SK-N-SH treated with all-trans-retinoic acid at 6 μM for 48 hours (cell line): ENCODE data around the gene EIF5.

Experiments
- ATAC-seq: fragments of 200-7000 bp; cut with Tn5 transposase; 3 replicates; pipeline ENCODE4 v1.9.1; 2020; ENCODE audit warnings: mild to moderate bottlenecking, moderate library complexity
- ARNTL ChIP-seq: fragments of 450-650 bp; formaldehyde crosslinking; IDR thresholded peaks from 2 replicates; pipeline ENCODE4 v1.5.0; 2020; ENCODE audit warnings: low read depth, mild to moderate bottlenecking, moderate library complexity, borderline replicate concordance
- BACH2 ChIP-seq: fragments of 250-450 bp; sonication (Bioruptor Pico); IDR thresholded peaks from 2 replicates; pipeline ENCODE4 v1.9.0; 2021; ENCODE audit warnings: mild to moderate bottlenecking, borderline replicate concordance
- CREB5 ChIP-seq: fragments of 250-450 bp; sonication (Bioruptor Pico); IDR thresholded peaks from 2 replicates; pipeline ENCODE4 v1.5.1; 2020; ENCODE audit warnings: low read depth, mild to moderate bottlenecking, moderate library complexity
- ESRRG ChIP-seq: fragments of 250-450 bp; sonication (Bioruptor Pico); IDR thresholded peaks from 2 replicates; pipeline ENCODE4 v1.6.1; 2021; ENCODE audit warnings: mild to moderate bottlenecking
- GLIS3 ChIP-seq: fragments of 250-450 bp; sonication (Bioruptor Pico); IDR thresholded peaks from 2 replicates; pipeline ENCODE4 v1.5.0; 2020; ENCODE audit warnings: mild to moderate bottlenecking, moderate library complexity
- ISL1 ChIP-seq: fragments of 250-450 bp; sonication (Bioruptor Pico); IDR thresholded peaks from 2 replicates; pipeline ENCODE4 v2.1.2; 2022; ENCODE audit warnings: mild to moderate bottlenecking, moderate library complexity
- OSR1 ChIP-seq: fragments of 250-450 bp; sonication (Bioruptor Pico); IDR thresholded peaks from 2 replicates; pipeline ENCODE4 v1.8.0; 2022; ENCODE audit warnings: moderate library complexity, mild to moderate bottlenecking, inconsistent platforms
- PPARA ChIP-seq: fragments of 250-450 bp; sonication (Bioruptor Pico); IDR thresholded peaks from 2 replicates; pipeline ENCODE4 v1.5.0; 2020; ENCODE audit warnings: mild to moderate bottlenecking, borderline replicate concordance
- RARB ChIP-seq: fragments of 250-450 bp; sonication (Bioruptor Pico); IDR thresholded peaks from 2 replicates; pipeline ENCODE4 v1.8.0; 2021; ENCODE audit warnings: mild to moderate bottlenecking, moderate library complexity
- SNAI2 ChIP-seq: fragments of 250-450 bp; sonication (Bioruptor Pico); IDR thresholded peaks from 2 replicates; pipeline ENCODE4 v1.5.0; 2020; ENCODE audit warnings: mild to moderate bottlenecking, moderate library complexity
- TCF4 ChIP-seq: fragments of 250-450 bp; sonication (Bioruptor Pico); IDR thresholded peaks from 2 replicates; pipeline ENCODE4 v1.8.0; 2021; ENCODE audit warnings: mild to moderate bottlenecking, moderate library complexity, borderline replicate concordance
- TOX ChIP-seq: fragments of 250-450 bp; sonication (Bioruptor Pico); IDR thresholded peaks from 2 replicates; pipeline ENCODE4 v1.8.0; 2021; ENCODE audit warnings: mild to moderate bottlenecking, moderate library complexity, borderline replicate concordance
- ZC3H10 ChIP-seq: fragments of 250-450 bp; sonication (Bioruptor Pico); IDR thresholded peaks from 2 replicates; pipeline ENCODE4 v1.5.1; 2021; ENCODE audit warnings: mild to moderate bottlenecking, moderate library complexity
- ZFP30 ChIP-seq: fragments of 450-650 bp; formaldehyde crosslinking; IDR thresholded peaks from 2 replicates; pipeline ENCODE4 v1.5.0; 2022; ENCODE audit warnings: mild to moderate bottlenecking, moderate library complexity
- ZNF565 ChIP-seq: fragments of 450-650 bp; formaldehyde crosslinking; conservative IDR thresholded peaks from 2 replicates; pipeline ENCODE4 v1.5.0; 2020; ENCODE audit warnings: low read depth, mild to moderate bottlenecking, moderate library complexity
- ZNF70 ChIP-seq: fragments of 450-650 bp; formaldehyde crosslinking; IDR thresholded peaks from 2 replicates; pipeline ENCODE4 v1.5.0; 2020; ENCODE audit warnings: mild to moderate bottlenecking, moderate library complexity
- ZNF8 ChIP-seq: fragments of 450-650 bp; formaldehyde crosslinking; IDR thresholded peaks from 2 replicates; pipeline ENCODE4 v1.5.0; 2020; ENCODE audit warnings: mild to moderate bottlenecking, moderate library complexity
- TF ChIP-seq, protein P1 (sequence below): fragments of 250-450 bp; sonication (Bioruptor Pico); IDR thresholded peaks from 2 replicates; pipeline ENCODE4 v1.5.0; 2020; ENCODE audit warnings: mild to moderate bottlenecking, moderate library complexity
- TF ChIP-seq, protein P2 (sequence below): fragments of 250-450 bp; sonication (Bioruptor Pico); IDR thresholded peaks from 2 replicates; pipeline ENCODE4 v1.5.1; 2021; ENCODE audit warnings: mild to moderate bottlenecking, moderate library complexity

The EIF5 gene

GRCh38 chr14:103301512-103302354, 32.3 kb upstream of the EIF5 start:
- TF ChIP-seq TOX (CRISPR knock-in tag) (no peak), ESRRG (CRISPR knock-in tag) (no peak), PPARA (no peak)
- TF ChIP-seq, protein P1, sequence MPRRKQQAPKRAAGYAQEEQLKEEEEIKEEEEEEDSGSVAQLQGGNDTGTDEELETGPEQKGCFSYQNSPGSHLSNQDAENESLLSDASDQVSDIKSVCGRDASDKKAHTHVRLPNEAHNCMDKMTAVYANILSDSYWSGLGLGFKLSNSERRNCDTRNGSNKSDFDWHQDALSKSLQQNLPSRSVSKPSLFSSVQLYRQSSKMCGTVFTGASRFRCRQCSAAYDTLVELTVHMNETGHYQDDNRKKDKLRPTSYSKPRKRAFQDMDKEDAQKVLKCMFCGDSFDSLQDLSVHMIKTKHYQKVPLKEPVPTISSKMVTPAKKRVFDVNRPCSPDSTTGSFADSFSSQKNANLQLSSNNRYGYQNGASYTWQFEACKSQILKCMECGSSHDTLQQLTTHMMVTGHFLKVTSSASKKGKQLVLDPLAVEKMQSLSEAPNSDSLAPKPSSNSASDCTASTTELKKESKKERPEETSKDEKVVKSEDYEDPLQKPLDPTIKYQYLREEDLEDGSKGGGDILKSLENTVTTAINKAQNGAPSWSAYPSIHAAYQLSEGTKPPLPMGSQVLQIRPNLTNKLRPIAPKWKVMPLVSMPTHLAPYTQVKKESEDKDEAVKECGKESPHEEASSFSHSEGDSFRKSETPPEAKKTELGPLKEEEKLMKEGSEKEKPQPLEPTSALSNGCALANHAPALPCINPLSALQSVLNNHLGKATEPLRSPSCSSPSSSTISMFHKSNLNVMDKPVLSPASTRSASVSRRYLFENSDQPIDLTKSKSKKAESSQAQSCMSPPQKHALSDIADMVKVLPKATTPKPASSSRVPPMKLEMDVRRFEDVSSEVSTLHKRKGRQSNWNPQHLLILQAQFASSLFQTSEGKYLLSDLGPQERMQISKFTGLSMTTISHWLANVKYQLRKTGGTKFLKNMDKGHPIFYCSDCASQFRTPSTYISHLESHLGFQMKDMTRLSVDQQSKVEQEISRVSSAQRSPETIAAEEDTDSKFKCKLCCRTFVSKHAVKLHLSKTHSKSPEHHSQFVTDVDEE, result no peak
- TF ChIP-seq, all 23 proteins: peak for 0
- no peak for ATAC-seq

- no peak for TF ChIP-seq ZNF565 (CRISPR knock-in tag)
- TF ChIP-seq ESRRG (CRISPR knock-in tag), result no peak
- no peak for TF ChIP-seq RARB (CRISPR knock-in tag)
- no peak for TF ChIP-seq ZNF8 (CRISPR knock-in tag)
- no peak for TF ChIP-seq TOX (CRISPR knock-in tag)
- no peak for ATAC-seq
Observed at GRCh38 chr14:103302966-103303365, 31.1 kb upstream of the EIF5 start.

- no peak for TF ChIP-seq ARNTL (CRISPR knock-in tag)
- TF ChIP-seq SNAI2, result no peak
- no peak for TF ChIP-seq OSR1 (CRISPR knock-in tag)
- no peak for TF ChIP-seq ZFP30 (CRISPR knock-in tag)
- TF ChIP-seq, protein P1, result no peak
- no peak for TF ChIP-seq ZNF565 (CRISPR knock-in tag)
- no peak for TF ChIP-seq ISL1
- no peak for TF ChIP-seq ZNF70
- no peak for TF ChIP-seq BACH2 (CRISPR knock-in tag)
- no peak for TF ChIP-seq ZC3H10
- no peak for TF ChIP-seq ESRRG (CRISPR knock-in tag)
- no peak for ATAC-seq
Observed at GRCh38 chr14:103304706-103305105, 29.3 kb upstream of the EIF5 start.

DNA sequence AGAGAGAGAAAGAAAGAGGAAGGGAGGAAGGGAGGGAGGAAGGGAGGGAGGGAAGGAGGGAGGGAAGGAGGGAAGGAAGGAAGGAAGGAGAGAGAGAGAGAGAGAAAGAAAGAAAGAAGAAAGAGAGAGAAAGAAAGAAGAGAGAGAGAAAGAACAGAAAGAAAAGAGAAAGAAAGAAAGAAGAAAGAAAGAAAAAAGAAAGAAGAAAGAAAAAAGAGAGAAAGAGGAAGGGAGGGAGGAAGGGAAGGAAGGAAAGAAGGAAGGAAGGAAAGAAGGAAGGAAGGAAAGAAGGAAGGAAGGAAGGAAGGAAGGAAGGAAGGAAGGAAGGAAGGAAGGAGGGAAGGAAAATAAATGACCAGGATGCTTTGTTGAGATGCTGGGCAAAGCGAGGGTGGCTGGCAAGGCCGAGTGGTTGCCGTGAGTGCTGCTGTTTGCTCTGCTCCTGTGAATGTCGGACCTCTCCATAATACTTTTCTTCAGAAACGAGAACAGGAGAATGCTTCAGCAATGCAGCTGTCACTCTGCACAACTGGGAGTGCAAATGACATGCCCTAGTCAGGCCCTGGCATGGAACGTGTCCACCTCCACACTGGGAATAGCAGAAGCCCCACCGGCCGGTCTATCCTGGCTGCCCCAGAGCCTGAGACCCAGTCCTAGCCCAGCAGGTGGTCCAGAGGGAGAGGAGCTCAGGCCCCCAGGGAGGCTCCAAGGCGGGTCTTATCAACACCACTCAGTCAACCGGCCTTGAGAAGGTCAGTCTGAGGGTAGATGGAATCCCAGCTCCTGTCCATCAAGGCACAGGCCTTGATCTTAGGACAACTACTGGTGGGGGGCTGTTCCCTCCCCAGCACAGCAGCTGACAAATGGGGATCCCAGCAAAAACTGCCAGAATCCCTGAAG, 25.1 kb upstream of the EIF5 start:
- no peak for ATAC-seq
- TF ChIP-seq BACH2 (CRISPR knock-in tag), result no peak
- TF ChIP-seq GLIS3 (CRISPR knock-in tag), result no peak
- TF ChIP-seq ISL1, result no peak
- TF ChIP-seq, protein P2, sequence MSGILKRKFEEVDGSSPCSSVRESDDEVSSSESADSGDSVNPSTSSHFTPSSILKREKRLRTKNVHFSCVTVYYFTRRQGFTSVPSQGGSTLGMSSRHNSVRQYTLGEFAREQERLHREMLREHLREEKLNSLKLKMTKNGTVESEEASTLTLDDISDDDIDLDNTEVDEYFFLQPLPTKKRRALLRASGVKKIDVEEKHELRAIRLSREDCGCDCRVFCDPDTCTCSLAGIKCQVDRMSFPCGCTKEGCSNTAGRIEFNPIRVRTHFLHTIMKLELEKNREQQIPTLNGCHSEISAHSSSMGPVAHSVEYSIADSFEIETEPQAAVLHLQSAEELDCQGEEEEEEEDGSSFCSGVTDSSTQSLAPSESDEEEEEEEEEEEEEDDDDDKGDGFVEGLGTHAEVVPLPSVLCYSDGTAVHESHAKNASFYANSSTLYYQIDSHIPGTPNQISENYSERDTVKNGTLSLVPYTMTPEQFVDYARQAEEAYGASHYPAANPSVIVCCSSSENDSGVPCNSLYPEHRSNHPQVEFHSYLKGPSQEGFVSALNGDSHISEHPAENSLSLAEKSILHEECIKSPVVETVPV (CRISPR knock-in tag), result no peak
- TF ChIP-seq CREB5 (CRISPR knock-in tag), result no peak
- TF ChIP-seq ZFP30 (CRISPR knock-in tag), result no peak
- TF ChIP-seq, protein P1, result no peak
- TF ChIP-seq TCF4 (CRISPR knock-in tag), result no peak
- TF ChIP-seq ESRRG (CRISPR knock-in tag), result no peak
- TF ChIP-seq ZNF8 (CRISPR knock-in tag), result no peak
- TF ChIP-seq ZNF70, result no peak
- no peak for TF ChIP-seq ZC3H10
- no peak for TF ChIP-seq ZNF565 (CRISPR knock-in tag)
- no peak for TF ChIP-seq ARNTL (CRISPR knock-in tag)
